Heart left ventricle (tissue), 13 donors: Measurements from ENCODE around the gene LRRN3.

ENCODE experiments used
- CTCF ChIP-seq, 12 donors: fragments of 200-600 bp; sonication (generic) in 4 of 12; IDR thresholded peaks; one replicate each; pipeline versions ENCODE4 v1.5.0 to v1.8.0; 2018 to 2022; ENCODE audit warnings: antibody characterized with exemption in 12 of 12, mild to moderate bottlenecking in 5 of 12
- POLR2A ChIP-seq, 2 donors: fragments of 450-650 bp; IDR thresholded peaks; one replicate each; pipeline ENCODE4 v1.6.1; 2017; ENCODE audit warnings: antibody characterized with exemption in 2 of 2, mild to moderate bottlenecking in 2 of 2, moderate library complexity in 2 of 2
- donor health status: ischemic (EF 13 %, LVEDD 7.1; RV severe dilation, severe dysfunction).
- donor health status: DM: no; HTN: yes; CAD: no.
- donor health status: DM: no; HTN: no; CAD: no.
- donor health status: ischemic (EF 25% LVEDD 6.9; RV normal size, moderate dysfunction).
- donor health status: ischemic (EF 25% LVEDD 5.7; RV mildly dilated, moderate dysfunction).
- donor health status: ischemic (EF 35%, LVEDD 5.7; RV mildly dilated, moderate dysfunction).
- donor health status: nonischemic (EF 11% LVEDD 7.7; RV severe dilation, severe dysfunction).
- donor health status: DM: yes; HTN: yes; CAD: no.
- donor health status: PGD.
- donor health status: ischemic (EF 29% LVEDD 5.4; RV normal size, mild dysfunction).
- donor health status: nonischemic (EF 23%, LVEDD 6.1; RV moderate dilation, normal function).

GRCh38 chr7:111049971-111050680, 40.8 kb upstream of the LRRN3 start:
- no peak for TF ChIP-seq CTCF (IDR thresholded peaks at IDR 0.05)
- TF ChIP-seq POLR2A (IDR thresholded peaks at IDR 0.05), result no peak
